Cardiac muscle cell (in vitro differentiated cells and primary cell): ENCODE results near the gene CTNND2. TPM values are rescaled to one million over a fixed set of nuclear protein-coding genes. Genes with fewer than 3 reads are reported as not detected.

Experiments used
- DNase-seq, 2 donors: peaks; one replicate each; pipeline versions ENCODE4 v3.0.0 to v3.0.0-alpha.2; 2010 to 2017; ENCODE audit warnings: low read depth in 1 of 2, low spot score in 1 of 2
- H3K27ac ChIP-seq: fragments of 200-600 bp; sonication (generic); 2 replicates; pipeline ENCODE4 v1.5.1; 2016
- H3K27me3 ChIP-seq: fragments of 200-600 bp; sonication (generic); 2 replicates; pipeline ENCODE4 v1.6.0; 2016; ENCODE audit warnings: control low read depth
- H3K36me3 ChIP-seq: fragments of 200-600 bp; sonication (generic); 2 replicates; pipeline ENCODE4 v1.5.1; 2016; ENCODE audit warnings: control low read depth
- H3K4me1 ChIP-seq: fragments of 200-600 bp; sonication (generic); 2 replicates; pipeline ENCODE4 v1.8.1; 2017; ENCODE audit warnings: low read depth, mild to moderate bottlenecking, mixed run types
- H3K4me3 ChIP-seq: fragments of 200-600 bp; sonication (generic); 2 replicates; pipeline ENCODE4 v1.5.1; 2016; ENCODE audit warnings: mild to moderate bottlenecking
- H3K9me3 ChIP-seq: fragments of 200-600 bp; sonication (generic); 2 replicates; pipeline ENCODE4 v1.5.1; 2017; ENCODE audit warnings: low read depth, mild to moderate bottlenecking, control low read depth
- polyA plus RNA-seq: library from polyadenylated mRNA; unstranded; fragments of >200 nt; fragmentation: Nextera tagmentation; extraction: Ambion mirVana; gene quantifications from 2 replicates; pipeline ENCODE4 v1.2.1, GENCODE V29; 2016
- total RNA-seq: library from RNA; depleted of rRNA; stranded (reverse); fragments of >200 nt; gene quantifications from 2 replicates; pipeline ENCODE4 v1.2.3, GENCODE V29; 2016
- TF ChIP-seq, protein P1 (sequence below): IDR thresholded peaks from 2 replicates; pipeline ENCODE4 v1.5.1; 2012; ENCODE audit warnings: low read depth, mild to moderate bottlenecking, low read length

Gene CTNND2
- total and polyA plus RNA-seq, 2 experiments from 2014 or later: 11.0 to 12.7 TPM

DNA sequence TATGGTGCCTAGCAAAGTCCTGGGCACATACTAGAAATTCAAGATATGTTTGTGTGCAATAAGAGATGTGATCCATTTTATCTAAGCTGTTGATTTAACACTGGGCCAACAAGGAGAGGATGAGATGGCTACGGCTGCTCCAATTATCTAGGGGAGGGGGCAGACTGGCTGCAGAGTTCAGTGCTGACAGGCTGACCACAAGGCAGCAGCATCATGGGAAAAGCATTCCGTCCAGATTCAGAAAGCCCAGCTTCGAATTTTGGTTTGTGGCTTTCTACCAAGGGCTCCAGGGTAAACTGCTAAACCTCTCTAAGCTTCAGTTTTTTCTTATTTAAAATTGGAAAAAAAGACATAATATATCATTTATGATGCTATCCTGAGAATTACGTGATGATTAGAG, 758.1 kb downstream of the CTNND2 start:
- DNase-seq: no peak
- H3K27ac ChIP-seq: no peak overlapping the region
- no peaks in the 10 kb centered on the region for H3K36me3 ChIP-seq
- H3K9me3 ChIP-seq: no peaks in the 10 kb centered on the region
- H3K4me3 ChIP-seq: no peak overlapping the region
- no peaks in the 10 kb centered on the region for H3K4me1 ChIP-seq
- TF ChIP-seq, protein P1, sequence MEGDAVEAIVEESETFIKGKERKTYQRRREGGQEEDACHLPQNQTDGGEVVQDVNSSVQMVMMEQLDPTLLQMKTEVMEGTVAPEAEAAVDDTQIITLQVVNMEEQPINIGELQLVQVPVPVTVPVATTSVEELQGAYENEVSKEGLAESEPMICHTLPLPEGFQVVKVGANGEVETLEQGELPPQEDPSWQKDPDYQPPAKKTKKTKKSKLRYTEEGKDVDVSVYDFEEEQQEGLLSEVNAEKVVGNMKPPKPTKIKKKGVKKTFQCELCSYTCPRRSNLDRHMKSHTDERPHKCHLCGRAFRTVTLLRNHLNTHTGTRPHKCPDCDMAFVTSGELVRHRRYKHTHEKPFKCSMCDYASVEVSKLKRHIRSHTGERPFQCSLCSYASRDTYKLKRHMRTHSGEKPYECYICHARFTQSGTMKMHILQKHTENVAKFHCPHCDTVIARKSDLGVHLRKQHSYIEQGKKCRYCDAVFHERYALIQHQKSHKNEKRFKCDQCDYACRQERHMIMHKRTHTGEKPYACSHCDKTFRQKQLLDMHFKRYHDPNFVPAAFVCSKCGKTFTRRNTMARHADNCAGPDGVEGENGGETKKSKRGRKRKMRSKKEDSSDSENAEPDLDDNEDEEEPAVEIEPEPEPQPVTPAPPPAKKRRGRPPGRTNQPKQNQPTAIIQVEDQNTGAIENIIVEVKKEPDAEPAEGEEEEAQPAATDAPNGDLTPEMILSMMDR: no peak
- no peaks in the 10 kb centered on the region for H3K27me3 ChIP-seq

DNA sequence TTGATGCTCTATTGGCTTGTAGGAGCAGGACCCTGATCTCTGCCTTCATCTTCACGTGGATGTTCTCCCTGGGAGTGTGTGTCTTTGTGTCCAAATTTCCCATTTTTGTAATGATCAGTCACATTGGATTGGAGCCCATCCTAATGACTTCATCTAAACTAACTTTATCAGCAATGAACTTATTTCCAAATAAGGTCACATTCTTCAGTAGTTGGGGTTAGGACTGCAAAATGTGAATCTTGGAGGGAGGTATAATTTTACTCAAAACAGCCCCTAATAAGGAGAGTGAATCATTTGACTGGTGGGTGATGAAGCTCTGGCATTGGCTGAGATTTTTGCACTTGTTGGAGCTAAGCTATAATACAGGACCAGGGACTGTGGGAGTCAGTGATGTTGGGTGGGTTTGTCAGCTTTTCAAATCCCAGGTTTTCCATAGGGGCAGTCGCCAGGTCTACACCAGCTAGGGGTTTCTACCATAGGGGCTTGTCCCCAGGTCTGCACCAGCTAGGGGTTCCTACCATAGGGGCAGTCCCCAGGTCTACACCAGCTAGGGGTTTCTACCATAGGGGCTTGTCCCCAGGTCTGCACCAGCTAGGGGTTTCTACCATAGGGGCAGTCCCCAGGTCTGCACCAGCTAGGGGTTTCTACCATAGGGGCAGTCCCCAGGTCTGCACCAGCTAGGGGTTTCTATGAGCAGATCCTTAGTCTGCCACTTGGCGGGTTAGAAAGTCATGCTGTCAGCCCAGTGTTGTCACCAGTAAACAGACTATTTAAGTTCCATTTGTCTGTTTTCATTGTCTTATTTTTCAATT, 760.6 kb downstream of the CTNND2 start:
- no peak overlapping the region for H3K27ac ChIP-seq
- H3K9me3 ChIP-seq: no peaks in the 10 kb centered on the region
- no peak for DNase-seq
- TF ChIP-seq, protein P1: no peak
- H3K4me1 ChIP-seq: no peaks in the 10 kb centered on the region
- no peaks in the 10 kb centered on the region for H3K36me3 ChIP-seq
- no peaks in the 10 kb centered on the region for H3K27me3 ChIP-seq
- no peak overlapping the region for H3K4me3 ChIP-seq

DNA sequence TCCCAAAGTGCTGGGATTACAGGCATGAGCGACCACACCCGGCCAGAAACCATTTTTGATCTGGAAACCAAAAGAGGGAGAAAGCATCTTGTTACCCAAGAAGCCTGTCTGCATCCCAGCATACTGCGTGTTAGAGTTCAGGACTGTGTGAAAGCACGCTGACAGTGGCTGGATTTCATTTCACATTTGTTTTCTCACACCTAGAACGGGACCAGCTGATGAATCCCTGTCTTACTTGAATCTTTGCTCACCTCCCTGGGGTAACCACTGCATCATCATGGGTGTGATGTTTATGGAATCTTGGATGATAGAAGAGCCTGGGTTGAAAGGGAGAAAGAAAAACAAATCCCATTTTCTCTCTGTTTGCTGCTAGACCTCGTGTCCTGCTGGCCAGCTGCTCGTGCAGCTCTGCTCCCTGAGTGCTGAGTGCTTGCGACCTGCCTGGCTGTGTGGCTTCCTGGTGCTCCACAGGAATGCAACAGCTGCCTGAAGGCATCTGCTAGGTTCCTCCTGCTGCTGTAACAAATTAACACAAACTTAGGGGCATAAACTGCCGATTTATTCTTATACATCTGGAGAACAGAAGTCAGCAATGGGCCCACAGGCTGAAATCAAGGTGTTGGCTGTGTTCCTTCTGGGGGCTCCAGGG, 764.9 kb downstream of the CTNND2 start:
- Histone ChIP-seq H3K27me3 (no peaks in the 10 kb centered on the region), H3K36me3 (no peaks in the 10 kb centered on the region), H3K4me1 (no peaks in the 10 kb centered on the region), H3K4me3 (no peak overlapping the region), H3K27ac (no peak overlapping the region), H3K9me3 (peaks cover 4% of the 10 kb centered on the region)
- peak in 1 of 2 donors; percentile 10 for DNase-seq
- TF ChIP-seq, protein P1: no peak

DNA sequence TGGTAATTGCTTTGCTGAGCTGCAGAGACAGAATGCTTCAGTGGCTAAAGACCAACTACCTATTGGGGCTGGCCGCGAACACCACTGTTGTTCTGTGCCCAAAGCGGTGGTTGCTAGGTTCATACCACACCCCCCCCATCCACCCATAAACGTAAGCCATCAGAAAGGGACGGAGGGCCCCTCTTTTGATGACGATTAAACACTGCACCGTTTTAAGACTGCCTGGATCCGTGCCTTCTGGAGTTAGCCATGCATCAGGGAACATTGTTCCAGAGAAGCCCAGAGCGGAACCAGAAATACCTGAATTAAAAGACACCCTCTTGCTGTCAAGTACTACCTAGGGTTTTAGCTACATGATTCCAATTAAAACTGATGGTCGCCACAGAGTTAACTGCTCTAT, 774.1 kb downstream of the CTNND2 start:
- TF ChIP-seq, protein P1: no peak
- H3K4me1 ChIP-seq: no peaks in the 10 kb centered on the region
- no peak overlapping the region for H3K27ac ChIP-seq
- no peaks in the 10 kb centered on the region for H3K27me3 ChIP-seq
- H3K4me3 ChIP-seq: no peak overlapping the region
- no peaks in the 10 kb centered on the region for H3K36me3 ChIP-seq
- H3K9me3 ChIP-seq: no peaks in the 10 kb centered on the region
- DNase-seq: no peak

DNA sequence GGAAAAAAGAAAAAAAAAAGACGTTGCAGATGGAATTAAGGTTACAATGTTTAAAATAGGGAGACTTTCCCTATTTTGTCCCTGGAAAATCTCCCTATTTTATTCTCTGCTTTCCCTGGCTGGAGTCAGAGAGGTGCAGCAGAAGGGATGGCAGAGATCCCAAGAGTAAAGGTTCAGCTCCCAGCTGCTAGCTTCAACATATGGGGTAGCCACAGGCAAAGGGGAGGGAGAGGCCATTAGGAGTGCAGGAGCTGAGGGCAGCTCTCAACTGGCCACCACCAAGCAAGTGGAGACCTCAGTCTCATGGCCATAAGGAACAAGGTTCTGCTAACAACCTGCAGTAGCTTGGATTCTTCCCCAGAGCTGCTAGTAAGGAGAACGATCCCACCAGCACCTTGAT, 776.2 kb downstream of the CTNND2 start:
- TF ChIP-seq, protein P1: no peak
- DNase-seq: no peak
- Histone ChIP-seq H3K4me3 (no peak overlapping the region), H3K9me3 (no peaks in the 10 kb centered on the region), H3K36me3 (no peaks in the 10 kb centered on the region), H3K27me3 (no peaks in the 10 kb centered on the region), H3K27ac (no peak overlapping the region), H3K4me1 (no peaks in the 10 kb centered on the region)
